GM23338 (cell line): ENCODE measurements around the gene RFESD. TPM values are rescaled to one million over a fixed set of nuclear protein-coding genes. Genes with fewer than 3 reads are reported as not detected.

Source experiments
- ATAC-seq: fragments of 200-7000 bp; cut with Tn5 transposase; 3 replicates; pipeline ENCODE4 v1.9.1; 2020
- DNase-seq: peaks from one replicate; pipeline ENCODE4 v3.0.0-alpha.2; 2015; ENCODE audit warnings: low spot score
- H2AFZ ChIP-seq: fragments of 200-600 bp; sonication (generic); 2 replicates; pipeline ENCODE4 v1.8.0; 2016; ENCODE audit warnings: antibody characterized with exemption, mild to moderate bottlenecking, moderate library complexity
- H3F3A ChIP-seq: fragments of 200-600 bp; sonication (generic); replicated peaks from 2 replicates; pipeline ENCODE4 v1.8.0; 2017; ENCODE audit warnings: antibody characterized with exemption, mixed run types, low read depth
- H3K27ac ChIP-seq: fragments of 200-600 bp; sonication (generic); 2 replicates; pipeline ENCODE4 v1.6.1; 2016; ENCODE audit warnings: low read depth
- H3K27me3 ChIP-seq: fragments of 200-600 bp; sonication (generic); 2 replicates; pipeline ENCODE4 v1.8.0; 2016; ENCODE audit warnings: mild to moderate bottlenecking, mixed run types, moderate library complexity; ENCODE audit not compliant: insufficient read depth
- H3K36me3 ChIP-seq: fragments of 200-600 bp; sonication (generic); 2 replicates; pipeline ENCODE4 v1.8.0; 2016; ENCODE audit warnings: mild to moderate bottlenecking; ENCODE audit not compliant: insufficient read depth
- H3K4me1 ChIP-seq: fragments of 200-600 bp; sonication (generic); 2 replicates; pipeline ENCODE4 v1.8.0; 2016; ENCODE audit warnings: mild to moderate bottlenecking, moderate library complexity; ENCODE audit not compliant: insufficient read depth
- H3K4me2 ChIP-seq: fragments of 200-600 bp; sonication (generic); 2 replicates; pipeline ENCODE4 v1.7.1; 2017; ENCODE audit warnings: mixed run types
- H3K4me3 ChIP-seq: fragments of 200-600 bp; sonication (generic); 2 replicates; pipeline ENCODE4 v1.6.1; 2016; ENCODE audit warnings: mixed run types
- H3K79me2 ChIP-seq: fragments of 200-600 bp; sonication (generic); replicated peaks from 2 replicates; pipeline ENCODE4 v1.8.0; 2017; ENCODE audit warnings: mild to moderate bottlenecking; ENCODE audit not compliant: insufficient read depth
- H3K9me2 ChIP-seq: fragments of 200-600 bp; sonication (generic); 2 replicates; pipeline ENCODE4 v1.8.0; 2017; ENCODE audit not compliant: insufficient read depth
- H4K20me1 ChIP-seq: fragments of 200-600 bp; sonication (generic); replicated peaks from 2 replicates; pipeline ENCODE4 v1.8.0; 2017; ENCODE audit warnings: mild to moderate bottlenecking; ENCODE audit not compliant: insufficient read depth
- H3K27ac Mint-ChIP-seq: 2 replicates; pipeline ENCODE4 v1.8.0; 2020; ENCODE audit warnings: inconsistent platforms, mild to moderate bottlenecking, moderate library complexity, mixed read lengths
- H3K27me3 Mint-ChIP-seq: 3 replicates; pipeline ENCODE4 v1.8.0; 2022; ENCODE audit warnings: low read depth, mild to moderate bottlenecking, moderate library complexity, mixed read lengths, inconsistent platforms; ENCODE audit not compliant: insufficient read depth, poor library complexity
- H3K36me3 Mint-ChIP-seq: 3 replicates; pipeline ENCODE4 v1.8.0; 2021; ENCODE audit warnings: low read depth, mild to moderate bottlenecking, inconsistent platforms, moderate library complexity, mixed read lengths
- H3K4me1 Mint-ChIP-seq: 3 replicates; pipeline ENCODE4 v1.8.0; 2020; ENCODE audit warnings: mild to moderate bottlenecking, inconsistent platforms, mixed read lengths
- H3K4me3 Mint-ChIP-seq: 3 replicates; pipeline ENCODE4 v1.8.0; 2021; ENCODE audit warnings: moderate library complexity, mild to moderate bottlenecking, inconsistent platforms, mixed read lengths
- H3K9me3 Mint-ChIP-seq: 3 replicates; pipeline ENCODE4 v1.8.0; 2020; ENCODE audit warnings: moderate library complexity, mild to moderate bottlenecking, inconsistent platforms, mixed read lengths
- CREB1 ChIP-seq: fragments of 250-450 bp; sonication (Bioruptor Pico); IDR thresholded peaks from 2 replicates; pipeline ENCODE4 v1.5.0; 2020; ENCODE audit warnings: low read depth, mild to moderate bottlenecking, moderate library complexity
- ETS1 ChIP-seq: IDR thresholded peaks from 2 replicates; pipeline ENCODE4 v1.6.1; 2016; ENCODE audit warnings: antibody characterized with exemption
- EZH2 ChIP-seq: fragments of 200-600 bp; sonication (generic); IDR thresholded peaks from one replicate; pipeline ENCODE4 v1.8.0; 2017; ENCODE audit warnings: antibody characterized with exemption, mild to moderate bottlenecking, low read depth; ENCODE audit not compliant: unreplicated experiment
- EZH2phosphoT487 ChIP-seq: fragments of 200-600 bp; sonication (generic); IDR thresholded peaks from one replicate; pipeline ENCODE4 v1.8.1; 2018; ENCODE audit warnings: antibody characterized with exemption; ENCODE audit not compliant: unreplicated experiment
- NANOG ChIP-seq: IDR thresholded peaks from 2 replicates; pipeline ENCODE4 v1.6.1; 2016; ENCODE audit warnings: antibody characterized with exemption, borderline replicate concordance
- POLR2AphosphoS5 ChIP-seq: IDR thresholded peaks from 2 replicates; pipeline ENCODE4 v1.6.1; 2016; ENCODE audit warnings: antibody characterized with exemption, low read depth
- REST ChIP-seq: IDR thresholded peaks from one replicate; pipeline ENCODE4 v1.6.1; 2018; ENCODE audit warnings: antibody characterized with exemption; ENCODE audit not compliant: unreplicated experiment
- STAT1 ChIP-seq: IDR thresholded peaks from one replicate; pipeline ENCODE4 v1.6.1; 2016; ENCODE audit warnings: antibody characterized with exemption; ENCODE audit not compliant: unreplicated experiment
- ZNF114 ChIP-seq: fragments of 250-450 bp; sonication (Bioruptor Pico); IDR thresholded peaks from 2 replicates; pipeline ENCODE4 v1.5.0; 2020; ENCODE audit warnings: mild to moderate bottlenecking, moderate library complexity
- ZNF331 ChIP-seq: fragments of 250-450 bp; sonication (Bioruptor Pico); IDR thresholded peaks from 2 replicates; pipeline ENCODE4 v1.5.0; 2020; ENCODE audit warnings: low read depth, mild to moderate bottlenecking, moderate library complexity
- polyA plus RNA-seq: library from polyadenylated mRNA; unstranded; fragments of >200 nt; fragmentation: Nextera tagmentation; extraction: Ambion mirVana; gene quantifications from 2 replicates; pipeline ENCODE4 v1.2.1, GENCODE V29; 2016
- total RNA-seq: library from RNA; depleted of rRNA; stranded (reverse); fragments of >200 nt; shearing (Covaris generic); gene quantifications from 2 replicates; pipeline ENCODE4 v1.2.3, GENCODE V29; 2014
- TF ChIP-seq, protein P1 (sequence below): fragments of 250-450 bp; sonication (Bioruptor Pico); IDR thresholded peaks from 2 replicates; pipeline ENCODE4 v1.5.0; 2020; ENCODE audit warnings: mild to moderate bottlenecking, moderate library complexity
- TF ChIP-seq, protein P2 (sequence below), 2 experiments: fragments of 200-600 bp in 1 of 2; sonication (generic) in 1 of 2; conservative IDR thresholded peaks; 2 replicates each; pipeline versions ENCODE4 v1.5.1 to v1.6.1; 2016 to 2017; ENCODE audit warnings: antibody characterized with exemption in 2 of 2, low read depth in 2 of 2, mild to moderate bottlenecking in 2 of 2, moderate library complexity in 1 of 2

The RFESD gene
- total and polyA plus RNA-seq, 2 experiments from 2014 or later = 2.4 to 6.9 TPM

DNA sequence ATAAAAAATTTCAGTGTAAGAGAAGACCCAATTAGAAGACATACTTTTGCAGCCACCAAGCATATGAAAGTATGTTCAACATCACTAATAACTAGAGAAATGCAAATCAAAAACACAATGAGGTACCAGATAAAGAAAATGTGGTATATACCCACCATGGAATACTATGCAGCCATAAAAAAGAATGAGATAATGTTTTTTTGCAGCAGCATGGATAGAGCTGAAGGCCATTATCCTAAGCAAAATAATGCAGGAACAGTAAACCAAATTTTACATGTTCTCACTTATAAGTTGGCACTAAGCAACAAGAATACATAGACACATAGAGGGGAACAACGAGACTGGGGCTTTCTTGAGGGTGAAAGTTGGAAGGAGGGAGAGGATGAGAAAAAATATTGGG, 43.1 kb downstream of the RFESD start:
- no peak overlapping the region for H3K4me3 Mint-ChIP-seq
- Histone ChIP-seq H3K4me3 (no peak overlapping the region), H3F3A (no peaks in the 10 kb centered on the region), H3K79me2 (no peaks in the 10 kb centered on the region), H3K4me1 (no peaks in the 10 kb centered on the region), H3K27ac (no peak overlapping the region), H3K9me2 (no peaks in the 10 kb centered on the region), H3K27me3 (no peaks in the 10 kb centered on the region), H3K36me3 (no peaks in the 10 kb centered on the region), H3K4me2 (no peak overlapping the region), H4K20me1 (no peaks in the 10 kb centered on the region), H2AFZ (no peak overlapping the region)
- ATAC-seq (no peak), DNase-seq (no peak)
- no peak overlapping the region for H3K27ac Mint-ChIP-seq
- TF ChIP-seq NANOG (no peak), STAT1 (no peak), ETS1 (no peak), EZH2phosphoT487 (no peak), POLR2AphosphoS5 (no peak), EZH2 (no peak), CREB1 (CRISPR knock-in tag) (no peak), ZNF331 (no peak), REST (no peak), ZNF114 (CRISPR knock-in tag) (no peak)
- TF ChIP-seq, protein P1, sequence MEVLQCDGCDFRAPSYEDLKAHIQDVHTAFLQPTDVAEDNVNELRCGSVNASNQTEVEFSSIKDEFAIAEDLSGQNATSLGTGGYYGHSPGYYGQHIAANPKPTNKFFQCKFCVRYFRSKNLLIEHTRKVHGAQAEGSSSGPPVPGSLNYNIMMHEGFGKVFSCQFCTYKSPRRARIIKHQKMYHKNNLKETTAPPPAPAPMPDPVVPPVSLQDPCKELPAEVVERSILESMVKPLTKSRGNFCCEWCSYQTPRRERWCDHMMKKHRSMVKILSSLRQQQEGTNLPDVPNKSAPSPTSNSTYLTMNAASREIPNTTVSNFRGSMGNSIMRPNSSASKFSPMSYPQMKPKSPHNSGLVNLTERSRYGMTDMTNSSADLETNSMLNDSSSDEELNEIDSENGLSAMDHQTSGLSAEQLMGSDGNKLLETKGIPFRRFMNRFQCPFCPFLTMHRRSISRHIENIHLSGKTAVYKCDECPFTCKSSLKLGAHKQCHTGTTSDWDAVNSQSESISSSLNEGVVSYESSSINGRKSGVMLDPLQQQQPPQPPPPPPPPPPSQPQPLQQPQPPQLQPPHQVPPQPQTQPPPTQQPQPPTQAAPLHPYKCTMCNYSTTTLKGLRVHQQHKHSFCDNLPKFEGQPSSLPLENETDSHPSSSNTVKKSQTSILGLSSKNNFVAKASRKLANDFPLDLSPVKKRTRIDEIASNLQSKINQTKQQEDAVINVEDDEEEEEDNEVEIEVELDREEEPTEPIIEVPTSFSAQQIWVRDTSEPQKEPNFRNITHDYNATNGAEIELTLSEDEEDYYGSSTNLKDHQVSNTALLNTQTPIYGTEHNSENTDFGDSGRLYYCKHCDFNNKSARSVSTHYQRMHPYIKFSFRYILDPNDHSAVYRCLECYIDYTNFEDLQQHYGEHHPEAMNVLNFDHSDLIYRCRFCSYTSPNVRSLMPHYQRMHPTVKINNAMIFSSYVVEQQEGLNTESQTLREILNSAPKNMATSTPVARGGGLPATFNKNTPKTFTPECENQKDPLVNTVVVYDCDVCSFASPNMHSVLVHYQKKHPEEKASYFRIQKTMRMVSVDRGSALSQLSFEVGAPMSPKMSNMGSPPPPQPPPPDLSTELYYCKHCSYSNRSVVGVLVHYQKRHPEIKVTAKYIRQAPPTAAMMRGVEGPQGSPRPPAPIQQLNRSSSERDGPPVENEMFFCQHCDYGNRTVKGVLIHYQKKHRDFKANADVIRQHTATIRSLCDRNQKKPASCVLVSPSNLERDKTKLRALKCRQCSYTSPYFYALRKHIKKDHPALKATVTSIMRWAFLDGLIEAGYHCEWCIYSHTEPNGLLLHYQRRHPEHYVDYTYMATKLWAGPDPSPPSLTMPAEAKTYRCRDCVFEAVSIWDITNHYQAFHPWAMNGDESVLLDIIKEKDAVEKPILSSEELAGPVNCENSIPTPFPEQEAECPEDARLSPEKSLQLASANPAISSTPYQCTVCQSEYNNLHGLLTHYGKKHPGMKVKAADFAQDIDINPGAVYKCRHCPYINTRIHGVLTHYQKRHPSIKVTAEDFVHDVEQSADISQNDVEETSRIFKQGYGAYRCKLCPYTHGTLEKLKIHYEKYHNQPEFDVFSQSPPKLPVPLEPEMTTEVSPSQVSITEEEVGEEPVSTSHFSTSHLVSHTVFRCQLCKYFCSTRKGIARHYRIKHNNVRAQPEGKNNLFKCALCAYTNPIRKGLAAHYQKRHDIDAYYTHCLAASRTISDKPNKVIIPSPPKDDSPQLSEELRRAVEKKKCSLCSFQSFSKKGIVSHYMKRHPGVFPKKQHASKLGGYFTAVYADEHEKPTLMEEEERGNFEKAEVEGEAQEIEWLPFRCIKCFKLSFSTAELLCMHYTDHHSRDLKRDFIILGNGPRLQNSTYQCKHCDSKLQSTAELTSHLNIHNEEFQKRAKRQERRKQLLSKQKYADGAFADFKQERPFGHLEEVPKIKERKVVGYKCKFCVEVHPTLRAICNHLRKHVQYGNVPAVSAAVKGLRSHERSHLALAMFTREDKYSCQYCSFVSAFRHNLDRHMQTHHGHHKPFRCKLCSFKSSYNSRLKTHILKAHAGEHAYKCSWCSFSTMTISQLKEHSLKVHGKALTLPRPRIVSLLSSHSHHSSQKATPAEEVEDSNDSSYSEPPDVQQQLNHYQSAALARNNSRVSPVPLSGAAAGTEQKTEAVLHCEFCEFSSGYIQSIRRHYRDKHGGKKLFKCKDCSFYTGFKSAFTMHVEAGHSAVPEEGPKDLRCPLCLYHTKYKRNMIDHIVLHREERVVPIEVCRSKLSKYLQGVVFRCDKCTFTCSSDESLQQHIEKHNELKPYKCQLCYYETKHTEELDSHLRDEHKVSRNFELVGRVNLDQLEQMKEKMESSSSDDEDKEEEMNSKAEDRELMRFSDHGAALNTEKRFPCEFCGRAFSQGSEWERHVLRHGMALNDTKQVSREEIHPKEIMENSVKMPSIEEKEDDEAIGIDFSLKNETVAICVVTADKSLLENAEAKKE (CRISPR knock-in tag) = no peak
- TF ChIP-seq, protein P2, sequence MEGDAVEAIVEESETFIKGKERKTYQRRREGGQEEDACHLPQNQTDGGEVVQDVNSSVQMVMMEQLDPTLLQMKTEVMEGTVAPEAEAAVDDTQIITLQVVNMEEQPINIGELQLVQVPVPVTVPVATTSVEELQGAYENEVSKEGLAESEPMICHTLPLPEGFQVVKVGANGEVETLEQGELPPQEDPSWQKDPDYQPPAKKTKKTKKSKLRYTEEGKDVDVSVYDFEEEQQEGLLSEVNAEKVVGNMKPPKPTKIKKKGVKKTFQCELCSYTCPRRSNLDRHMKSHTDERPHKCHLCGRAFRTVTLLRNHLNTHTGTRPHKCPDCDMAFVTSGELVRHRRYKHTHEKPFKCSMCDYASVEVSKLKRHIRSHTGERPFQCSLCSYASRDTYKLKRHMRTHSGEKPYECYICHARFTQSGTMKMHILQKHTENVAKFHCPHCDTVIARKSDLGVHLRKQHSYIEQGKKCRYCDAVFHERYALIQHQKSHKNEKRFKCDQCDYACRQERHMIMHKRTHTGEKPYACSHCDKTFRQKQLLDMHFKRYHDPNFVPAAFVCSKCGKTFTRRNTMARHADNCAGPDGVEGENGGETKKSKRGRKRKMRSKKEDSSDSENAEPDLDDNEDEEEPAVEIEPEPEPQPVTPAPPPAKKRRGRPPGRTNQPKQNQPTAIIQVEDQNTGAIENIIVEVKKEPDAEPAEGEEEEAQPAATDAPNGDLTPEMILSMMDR (conservative IDR thresholded peaks at IDR 0.05; ENCODE audit: low read depth in 2 of 2) = no peak
- H3K36me3 Mint-ChIP-seq = no peaks in the 10 kb centered on the region
- no peaks in the 10 kb centered on the region for H3K4me1 Mint-ChIP-seq
- peaks cover 3% of the 10 kb centered on the region; the same call in 1 of the 3 replicates for H3K9me3 Mint-ChIP-seq
- H3K27me3 Mint-ChIP-seq = peaks cover 2% of the 10 kb centered on the region
